ENCODE data around the gene RBM47.

Gene RBM47

DNA sequence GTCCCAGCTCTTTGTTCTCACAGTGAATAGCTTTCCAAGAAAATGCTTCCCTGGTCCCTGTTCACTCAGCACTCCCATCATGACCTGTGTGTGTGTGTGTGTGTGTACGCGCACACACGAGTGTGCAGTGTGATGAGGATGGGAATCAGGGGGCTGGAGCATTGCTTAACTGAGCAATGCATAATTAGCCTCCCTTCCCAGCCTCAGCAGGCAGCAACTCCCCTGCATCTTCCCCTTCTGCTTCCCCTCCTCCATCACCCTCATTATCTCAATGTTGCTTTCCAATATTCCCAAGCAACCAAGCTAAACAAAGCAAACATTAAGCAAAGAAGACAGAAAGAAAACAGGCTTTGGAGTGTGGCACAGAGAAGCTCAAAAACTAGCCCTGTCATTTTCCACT is 137.0 kb downstream of the RBM47 start:
- no peak overlapping the region for H3K4me3 ChIP-seq (ENCODE audit: low read depth, low read length)
- no peak for DNase-seq (ENCODE audit: low read depth)
- TF ChIP-seq CTCF (IDR thresholded peaks at IDR 0.05; ENCODE audit: control insufficient read depth, extremely low read depth, insufficient read depth): no peak

DNA sequence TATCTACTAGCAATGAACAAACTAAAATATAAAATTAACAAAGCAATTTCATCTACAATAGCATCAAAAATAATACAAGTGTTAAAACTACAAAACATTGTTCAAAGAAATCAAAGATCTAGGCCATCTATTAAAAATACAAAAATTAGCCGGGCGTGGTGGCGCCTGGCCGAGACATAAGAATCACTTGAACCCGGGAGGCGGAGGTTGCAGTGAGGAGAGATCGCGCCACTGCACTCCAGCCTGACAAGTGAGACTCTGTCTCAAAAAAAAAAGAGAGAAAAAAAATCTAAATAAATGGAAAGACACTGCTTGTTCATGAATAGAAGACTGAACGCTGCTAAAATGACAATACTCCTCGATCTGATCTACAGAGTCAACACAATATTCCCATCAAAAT is 139.2 kb downstream of the RBM47 start:
- TF ChIP-seq CTCF (IDR thresholded peaks at IDR 0.05; ENCODE audit: control insufficient read depth, extremely low read depth, insufficient read depth): no peak
- H3K4me3 ChIP-seq (ENCODE audit: low read depth, low read length): no peak overlapping the region
- DNase-seq (ENCODE audit: low read depth): no peak

GRCh38 chr4:40489961-40490360 is 139.7 kb downstream of the RBM47 start:
- TF ChIP-seq CTCF (IDR thresholded peaks at IDR 0.05; ENCODE audit: control insufficient read depth, extremely low read depth, insufficient read depth): no peak
- DNase-seq (ENCODE audit: low read depth): no peak
- no peak overlapping the region for H3K4me3 ChIP-seq (ENCODE audit: low read depth, low read length)

DNA sequence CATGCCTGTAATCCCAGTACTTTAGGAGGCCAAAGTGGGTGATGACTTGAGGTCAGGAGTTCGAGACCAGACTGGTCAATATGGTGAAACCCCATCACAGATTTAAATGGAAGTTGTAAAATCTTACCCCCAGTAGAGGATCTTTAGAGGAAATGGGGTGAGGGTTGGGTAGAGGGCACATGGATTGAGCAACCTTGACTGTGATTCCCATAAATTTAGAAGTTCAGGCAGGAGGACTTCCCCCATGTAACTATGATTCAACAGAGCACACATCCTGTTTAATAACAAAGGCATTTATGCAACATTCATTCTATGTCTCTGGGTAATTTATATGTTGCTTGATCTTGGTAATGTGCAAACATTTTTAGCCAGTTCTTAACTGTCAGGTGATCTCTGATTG is 143.1 kb downstream of the RBM47 start:
- no peak for TF ChIP-seq CTCF (IDR thresholded peaks at IDR 0.05; ENCODE audit: control insufficient read depth, extremely low read depth, insufficient read depth)
- no peak overlapping the region for H3K4me3 ChIP-seq (ENCODE audit: low read depth, low read length)
- no peak for DNase-seq (ENCODE audit: low read depth)

GRCh38 chr4:40484346-40485090 is 145.1 kb downstream of the RBM47 start:
- no peak for TF ChIP-seq CTCF (IDR thresholded peaks at IDR 0.05; ENCODE audit: control insufficient read depth, extremely low read depth, insufficient read depth)
- DNase-seq (ENCODE audit: low read depth): no peak
- no peak overlapping the region for H3K4me3 ChIP-seq (ENCODE audit: low read depth, low read length)

DNA sequence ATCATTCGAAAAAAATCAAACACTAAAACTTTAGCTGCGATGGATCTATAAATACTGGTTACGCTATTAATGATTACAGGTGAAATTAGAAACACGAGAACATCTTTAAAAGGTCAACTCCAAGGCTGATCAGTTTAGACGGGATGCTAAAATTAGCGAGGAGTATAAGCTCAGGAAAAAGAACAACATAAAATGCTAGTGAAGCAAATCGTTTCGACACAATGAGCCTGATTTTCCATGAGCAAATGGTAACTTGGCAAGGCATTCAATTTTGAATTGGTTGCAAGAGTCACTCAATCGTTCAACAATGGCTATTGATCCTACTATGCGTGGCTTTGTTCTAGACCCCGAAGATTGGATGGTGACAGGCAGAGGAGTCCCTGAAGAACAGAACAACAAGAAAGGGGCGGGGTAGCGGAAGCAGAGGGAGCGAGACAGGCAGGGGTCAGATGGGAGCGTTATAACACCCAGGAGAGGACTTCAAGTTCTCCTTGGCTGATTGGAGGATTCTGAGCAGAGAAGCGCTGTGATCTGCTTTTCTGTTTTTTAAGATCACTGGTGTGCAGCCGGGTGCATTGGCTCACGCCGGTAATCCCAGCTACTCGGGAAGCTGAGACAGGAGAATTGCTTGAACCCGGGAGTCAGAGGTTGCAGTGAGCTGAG is 146.5 kb downstream of the RBM47 start:
- no peak for DNase-seq (ENCODE audit: low read depth)
- TF ChIP-seq CTCF (IDR thresholded peaks at IDR 0.05; ENCODE audit: control insufficient read depth, extremely low read depth, insufficient read depth): no peak

More for the DNA sequence above, 146.5 kb downstream of the RBM47 start:
- no peak overlapping the region for H3K4me3 ChIP-seq (ENCODE audit: low read depth, low read length)

All from LNCaP clone FGC (cell line).